ENCODE data around the gene CDK5RAP2. TPM values are rescaled to one million over a fixed set of nuclear protein-coding genes. Genes with fewer than 3 reads are reported as not detected.
"Not testable (repeated sequence)": the region's sequence is repeated elsewhere in the genome, so short reads cannot be mapped to it uniquely, and the experiment has no call there.

CDK5RAP2 gene
- total RNA-seq, 1 experiment from 2014 or later, result 44.8 TPM

DNA sequence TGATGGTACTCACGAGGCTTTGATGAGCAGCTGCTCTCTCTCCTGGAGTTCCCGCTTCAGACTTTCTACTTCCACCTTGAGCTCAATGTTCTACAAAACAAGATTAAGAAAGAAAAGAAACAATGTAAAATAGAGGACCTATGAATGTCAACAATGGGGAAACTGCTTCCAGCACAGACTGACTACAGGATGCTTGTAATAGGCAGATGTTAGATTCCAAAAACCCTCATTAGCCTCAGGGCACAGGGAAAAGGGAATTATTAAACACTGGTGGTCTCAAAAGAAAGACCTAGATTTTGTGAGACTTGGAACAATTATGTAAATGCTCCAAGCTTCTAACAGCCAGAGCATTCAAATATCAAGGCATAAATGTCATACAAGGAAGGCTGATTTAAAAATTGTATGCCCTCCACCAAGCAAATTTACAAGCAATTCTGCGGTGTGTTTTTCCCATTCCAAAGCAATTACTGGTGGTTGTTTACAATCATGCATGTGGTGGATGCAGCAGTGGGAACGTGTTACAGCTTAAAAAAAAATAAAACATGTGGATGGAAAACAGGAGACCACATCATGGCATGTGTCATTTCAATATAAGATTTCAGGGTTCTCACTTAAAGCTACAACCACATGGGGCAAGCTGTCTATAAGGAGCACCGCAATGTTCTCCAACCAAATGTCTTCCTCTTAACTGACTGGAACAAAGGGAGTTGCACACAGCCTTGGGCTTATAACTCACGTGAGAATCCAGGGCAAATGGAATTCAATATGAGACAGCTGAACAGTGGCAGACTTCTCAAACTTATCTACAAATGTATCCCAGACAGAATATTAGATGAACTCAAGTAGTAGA lies 34.0 kb downstream of the CDK5RAP2 start:
- peak; percentile 70 for DNase-seq (ENCODE audit: low read depth)

GRCh38 chr9:120544441-120544840 lies 35.5 kb downstream of the CDK5RAP2 start:
- no peak for DNase-seq (ENCODE audit: low read depth)

DNA sequence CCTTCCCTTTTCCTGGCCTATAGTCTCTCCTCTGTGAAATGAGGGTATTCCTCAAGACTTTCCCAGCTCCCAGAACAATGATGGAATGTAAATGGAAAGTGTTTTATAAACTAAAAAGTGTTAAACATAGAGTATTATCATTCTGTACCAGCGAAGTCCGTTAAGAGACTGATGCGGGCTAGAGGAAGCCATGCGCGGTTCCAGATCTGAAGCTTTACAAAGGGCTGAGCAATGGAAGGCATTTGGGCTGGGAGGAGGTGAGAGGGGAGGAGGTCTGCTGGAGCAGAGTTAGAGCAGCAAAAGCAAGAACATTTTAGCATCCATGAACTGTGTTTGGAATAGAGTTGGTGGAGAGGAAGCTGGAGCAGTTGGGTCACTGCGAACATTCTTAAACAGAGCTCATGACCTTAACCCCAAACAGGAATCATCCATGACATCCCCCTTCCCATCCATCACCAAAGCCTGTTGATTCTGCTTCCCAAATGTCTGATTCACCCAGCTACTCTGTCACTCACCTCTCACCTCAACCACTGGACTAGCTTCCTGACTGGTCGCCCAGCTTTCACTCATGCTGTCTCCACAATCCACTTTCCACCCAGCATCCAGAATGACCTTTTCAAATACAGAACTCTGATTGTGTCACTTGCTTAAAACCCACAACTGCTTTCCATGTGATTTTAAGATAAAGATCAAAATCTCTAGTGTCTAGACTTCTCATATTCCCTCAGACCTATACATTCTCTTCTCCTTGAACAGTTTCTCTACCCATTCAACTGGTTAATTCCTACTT lies 37.1 kb downstream of the CDK5RAP2 start:
- no peak for DNase-seq (ENCODE audit: low read depth)

DNA sequence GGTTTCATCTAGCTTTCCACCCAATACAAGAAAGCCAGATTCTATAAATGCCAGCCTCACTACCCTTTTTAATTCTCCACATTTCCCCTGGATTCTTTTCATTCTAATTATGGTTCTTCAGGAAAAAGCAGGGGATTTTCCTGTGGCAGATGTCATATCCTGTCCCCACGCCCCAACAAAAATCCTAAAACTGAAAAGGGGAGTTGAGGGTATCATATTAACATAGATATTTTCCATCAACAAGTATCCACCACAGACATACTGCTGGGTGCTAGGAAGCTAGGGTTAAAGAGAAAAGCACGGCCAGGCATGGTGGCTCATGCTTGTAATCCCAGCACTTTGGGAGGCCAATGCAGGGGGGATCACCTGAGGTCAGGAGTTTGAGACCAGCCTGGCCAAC lies 38.0 kb downstream of the CDK5RAP2 start:
- DNase-seq (ENCODE audit: low read depth), result no peak

DNA sequence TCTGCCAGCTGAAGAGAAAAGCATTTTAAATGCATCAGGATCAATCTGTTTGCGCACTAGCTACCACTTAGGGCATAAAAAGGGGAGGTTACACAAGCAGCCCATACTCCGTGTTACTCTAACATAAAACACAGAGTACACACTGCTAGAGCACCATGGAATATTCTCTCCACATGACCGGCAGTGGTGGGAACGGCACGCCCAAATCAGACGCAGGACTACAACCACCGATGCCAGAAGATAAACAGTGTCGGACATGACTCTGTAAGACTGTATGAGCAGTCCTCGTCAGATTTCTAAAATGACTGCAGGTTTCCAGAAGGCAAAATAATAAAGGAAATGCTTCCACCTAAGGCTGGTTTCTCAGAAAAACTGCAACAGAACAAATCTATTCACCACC lies 40.0 kb downstream of the CDK5RAP2 start:
- no peak for DNase-seq (ENCODE audit: low read depth)

- DNase-seq (ENCODE audit: low read depth), result no peak
Measured at GRCh38 chr9:120538339-120538738, 41.6 kb downstream of the CDK5RAP2 start.

- no peak for DNase-seq (ENCODE audit: low read depth)
Measured at GRCh38 chr9:120536949-120537640, 42.9 kb downstream of the CDK5RAP2 start.

- DNase-seq (ENCODE audit: low read depth), result no peak
Measured at GRCh38 chr9:120536094-120536493, 43.9 kb downstream of the CDK5RAP2 start.

DNA sequence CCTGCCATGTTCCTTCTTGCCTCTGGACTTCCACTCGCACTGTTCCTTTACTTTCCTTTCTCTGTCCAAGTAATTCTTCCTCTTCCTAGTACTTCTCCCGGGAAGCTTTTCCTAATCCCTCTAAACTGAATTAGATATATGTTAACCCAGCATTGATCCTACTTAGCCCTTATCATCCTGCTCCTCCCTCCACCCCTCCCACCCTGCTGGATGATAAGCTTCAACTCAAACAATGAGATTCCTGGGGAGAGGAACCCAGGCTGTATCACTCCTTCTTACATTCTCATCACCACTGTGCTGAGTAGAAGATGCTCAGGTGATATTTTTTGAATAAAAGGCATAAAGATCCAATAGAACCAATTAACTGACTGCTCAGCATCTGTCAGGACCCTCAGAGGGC lies 45.7 kb downstream of the CDK5RAP2 start:
- DNase-seq (ENCODE audit: low read depth), result no peak

GRCh38 chr9:120532891-120533290 lies 47.1 kb downstream of the CDK5RAP2 start:
- no peak for DNase-seq (ENCODE audit: low read depth)

DNA sequence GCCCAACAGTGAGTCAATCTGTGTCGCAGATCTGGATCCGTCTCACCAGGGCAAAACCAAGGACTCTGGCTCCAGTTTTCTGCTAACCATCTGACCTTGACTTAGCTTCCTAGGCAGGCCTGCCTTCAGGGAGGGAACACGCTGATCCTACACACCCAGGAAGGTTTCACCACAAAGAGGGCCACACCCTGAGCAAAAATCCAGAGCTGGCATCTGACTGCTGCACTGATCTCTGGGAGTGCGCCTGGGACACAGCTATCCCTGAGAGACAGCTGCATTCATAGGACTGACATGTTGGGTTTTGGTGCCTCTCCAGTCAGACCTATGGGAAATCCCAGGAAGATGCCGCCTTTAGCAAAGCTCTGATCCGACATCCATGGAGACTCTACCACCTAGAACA lies 47.5 kb downstream of the CDK5RAP2 start:
- peak; percentile 97 for DNase-seq (ENCODE audit: low read depth)

GRCh38 chr9:120531683-120532300 lies 48.2 kb downstream of the CDK5RAP2 start:
- DNase-seq (ENCODE audit: low read depth), result peak; percentile 50

- not testable (repeated sequence) for DNase-seq (ENCODE audit: low read depth)
Measured at GRCh38 chr9:120530220-120530832, 49.6 kb downstream of the CDK5RAP2 start.

- DNase-seq (ENCODE audit: low read depth), result no peak
Measured at GRCh38 chr9:120528829-120529228, 51.1 kb downstream of the CDK5RAP2 start.

DNA sequence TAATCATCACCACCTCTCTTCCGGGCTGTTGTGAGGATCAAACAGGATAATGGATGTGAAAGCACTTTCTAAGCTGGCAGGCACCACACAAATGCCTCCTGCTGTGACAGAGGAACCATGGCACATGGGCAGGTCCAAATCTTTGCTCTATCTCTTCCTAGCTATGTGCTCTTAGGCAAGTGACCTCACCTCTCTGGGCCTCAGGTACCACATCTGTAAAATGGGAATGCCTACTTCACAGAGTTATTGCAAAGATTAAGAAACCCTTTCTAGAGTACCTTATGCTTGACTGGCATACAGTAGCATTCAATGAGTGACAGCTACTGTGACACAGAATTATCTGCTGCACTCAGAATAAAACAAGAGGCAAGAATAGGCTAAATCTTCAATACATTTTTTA lies 51.6 kb downstream of the CDK5RAP2 start:
- DNase-seq (ENCODE audit: low read depth), result no peak

DNA sequence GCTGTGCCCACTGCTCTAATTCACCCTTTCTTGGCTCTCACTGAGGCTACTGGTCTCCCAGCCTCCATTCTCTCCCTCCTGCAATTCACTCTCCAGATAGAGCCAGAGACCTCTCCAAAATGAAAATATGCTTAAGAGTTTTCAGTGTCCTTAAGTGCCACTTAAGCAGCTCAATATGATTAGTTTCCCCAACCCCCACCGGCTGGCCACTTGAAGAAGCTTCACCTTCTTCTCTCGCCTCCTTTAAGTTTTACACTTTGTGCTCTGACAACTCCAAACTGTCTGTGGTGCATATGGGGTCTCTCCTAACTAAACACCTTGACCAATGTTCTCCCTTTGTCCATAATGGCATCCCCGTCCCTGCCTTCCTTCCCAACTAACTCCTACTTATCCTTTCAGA lies 53.4 kb downstream of the CDK5RAP2 start:
- DNase-seq (ENCODE audit: low read depth), result no peak

DNA sequence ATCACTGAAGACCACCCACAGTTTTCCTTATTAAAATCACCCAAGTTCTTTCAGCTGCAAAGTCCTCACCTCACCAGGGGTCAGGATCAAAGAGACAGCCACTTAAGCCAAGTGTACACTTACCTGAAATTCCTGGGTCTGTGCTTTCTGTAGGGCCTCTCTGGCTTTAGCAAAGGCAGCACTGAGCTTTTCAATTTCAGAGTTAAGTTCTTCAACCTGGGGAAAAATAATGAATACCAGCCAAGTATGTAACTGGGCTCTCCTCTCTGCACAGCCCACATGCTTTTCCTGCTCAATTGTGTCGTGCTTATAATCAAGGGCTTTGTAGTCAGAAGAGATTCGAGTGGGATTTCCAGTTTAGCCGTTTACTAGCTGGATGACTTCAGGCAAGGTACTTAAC lies 55.1 kb downstream of the CDK5RAP2 start:
- DNase-seq (ENCODE audit: low read depth), result no peak

- no peak for DNase-seq (ENCODE audit: low read depth)
Measured at GRCh38 chr9:120524038-120524437, 55.9 kb downstream of the CDK5RAP2 start.

- no peak for DNase-seq (ENCODE audit: low read depth)
Measured at GRCh38 chr9:120522558-120522957, 57.4 kb downstream of the CDK5RAP2 start.

- no peak for DNase-seq (ENCODE audit: low read depth)
Measured at GRCh38 chr9:120522032-120522431, 57.9 kb downstream of the CDK5RAP2 start.

DNA sequence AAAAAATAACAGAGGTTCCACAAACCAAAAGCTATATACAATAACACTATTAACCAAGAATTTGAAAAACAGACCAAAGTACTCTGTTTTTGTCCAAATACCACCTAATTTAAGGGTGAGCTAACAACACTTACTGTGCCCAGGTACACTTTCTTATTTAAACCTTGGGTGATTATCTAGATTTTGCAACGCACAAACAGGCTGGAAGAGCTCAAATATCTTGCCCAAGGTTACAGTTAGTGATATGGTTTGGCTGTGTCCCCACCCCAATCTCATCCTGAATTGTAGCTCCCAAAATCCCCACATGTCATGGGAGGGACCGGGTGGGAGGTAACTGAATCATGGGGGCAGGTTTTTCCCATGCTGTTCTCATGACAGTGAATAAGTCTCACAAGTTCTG lies 58.9 kb downstream of the CDK5RAP2 start:
- DNase-seq (ENCODE audit: low read depth), result no peak
